ENCODE measurements around the gene KIF25. TPM values are rescaled to one million over a fixed set of nuclear protein-coding genes. Genes with fewer than 3 reads are reported as not detected.

KIF25 gene
- total and polyA plus RNA-seq, 8 donors = 0.63 to 14.8 (median 12.2) TPM

- Histone ChIP-seq H3K9me3 (no peaks in the 10 kb centered on the region), H3K27me3 (no peaks in the 10 kb centered on the region), H3K4me1 (no peaks in the 10 kb centered on the region), H3K36me3 (no peaks in the 10 kb centered on the region), H3K27ac (no peak overlapping the region), H3K4me3 (no peak overlapping the region)
- intact Hi-C loops (cut with DNase I) = no loop called here
- TF ChIP-seq, protein P1, sequence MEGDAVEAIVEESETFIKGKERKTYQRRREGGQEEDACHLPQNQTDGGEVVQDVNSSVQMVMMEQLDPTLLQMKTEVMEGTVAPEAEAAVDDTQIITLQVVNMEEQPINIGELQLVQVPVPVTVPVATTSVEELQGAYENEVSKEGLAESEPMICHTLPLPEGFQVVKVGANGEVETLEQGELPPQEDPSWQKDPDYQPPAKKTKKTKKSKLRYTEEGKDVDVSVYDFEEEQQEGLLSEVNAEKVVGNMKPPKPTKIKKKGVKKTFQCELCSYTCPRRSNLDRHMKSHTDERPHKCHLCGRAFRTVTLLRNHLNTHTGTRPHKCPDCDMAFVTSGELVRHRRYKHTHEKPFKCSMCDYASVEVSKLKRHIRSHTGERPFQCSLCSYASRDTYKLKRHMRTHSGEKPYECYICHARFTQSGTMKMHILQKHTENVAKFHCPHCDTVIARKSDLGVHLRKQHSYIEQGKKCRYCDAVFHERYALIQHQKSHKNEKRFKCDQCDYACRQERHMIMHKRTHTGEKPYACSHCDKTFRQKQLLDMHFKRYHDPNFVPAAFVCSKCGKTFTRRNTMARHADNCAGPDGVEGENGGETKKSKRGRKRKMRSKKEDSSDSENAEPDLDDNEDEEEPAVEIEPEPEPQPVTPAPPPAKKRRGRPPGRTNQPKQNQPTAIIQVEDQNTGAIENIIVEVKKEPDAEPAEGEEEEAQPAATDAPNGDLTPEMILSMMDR (IDR thresholded peaks at IDR 0.05) = no peak
- ATAC-seq (no peak), DNase-seq (peak in 1 of 4 donors; percentile 68)
These were observed 94.2 kb downstream of the KIF25 start for GRCh38 chr6:168091381-168092264.

GRCh38 chr6:168092541-168092940 is 95.1 kb downstream of the KIF25 start:
- H3K27me3 ChIP-seq = no peaks in the 10 kb centered on the region
- no peaks in the 10 kb centered on the region for H3K4me1 ChIP-seq
- no peak for ATAC-seq
- H3K27ac ChIP-seq = no peak overlapping the region
- TF ChIP-seq, protein P1 (IDR thresholded peaks at IDR 0.05) = no peak
- no peaks in the 10 kb centered on the region for H3K9me3 ChIP-seq
- intact Hi-C loops (cut with DNase I) = no loop called here
- DNase-seq = peak in 1 of 4 donors; percentile 33
- H3K36me3 ChIP-seq = no peaks in the 10 kb centered on the region
- no peak overlapping the region for H3K4me3 ChIP-seq

DNA sequence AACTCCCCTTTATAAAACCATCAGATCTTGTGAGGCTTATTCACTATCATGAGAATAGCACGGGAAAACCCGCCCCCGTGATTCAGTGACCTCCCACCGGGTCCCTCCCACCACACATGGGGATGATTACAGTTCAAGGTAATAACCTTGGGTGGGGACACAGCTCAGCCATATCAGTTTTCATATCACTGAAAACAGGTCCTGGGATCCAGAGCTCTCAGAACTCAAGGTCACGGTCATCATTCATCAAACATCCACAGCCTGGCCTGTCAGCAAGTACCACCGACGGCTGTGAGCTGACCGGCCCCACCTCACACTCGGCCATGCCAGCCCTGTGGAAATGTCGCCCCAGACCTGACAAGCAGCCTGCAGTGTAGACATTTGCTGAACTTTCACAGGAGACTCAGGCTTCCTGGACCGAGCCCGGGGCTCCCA is 95.6 kb downstream of the KIF25 start:
- peak in 1 of 4 donors; percentile 56 for DNase-seq
- TF ChIP-seq, protein P1 (IDR thresholded peaks at IDR 0.05) = no peak
- H3K4me3 ChIP-seq = no peak overlapping the region

DNA sequence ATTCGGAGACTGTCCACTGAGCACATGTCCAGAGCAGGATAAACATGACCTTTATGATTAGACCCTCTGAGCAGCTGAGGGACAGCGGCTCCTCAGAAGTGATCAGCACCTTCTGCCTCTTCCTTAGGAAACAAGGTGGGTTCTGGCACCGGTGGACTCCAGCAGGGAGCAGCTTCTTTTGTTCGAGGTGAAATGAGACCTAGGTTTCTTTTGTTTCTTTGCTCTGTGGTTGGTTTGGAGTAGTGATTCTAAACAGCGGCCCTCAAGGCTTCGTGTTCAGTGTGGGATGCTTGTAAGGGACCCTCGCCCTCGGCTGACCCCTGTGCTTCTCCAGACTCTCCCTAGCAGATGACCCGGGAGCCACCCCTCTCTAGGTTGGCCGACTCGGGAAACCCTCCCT is 96.2 kb downstream of the KIF25 start:
- Histone ChIP-seq H3K9me3 (no peaks in the 10 kb centered on the region), H3K4me1 (no peaks in the 10 kb centered on the region), H3K27ac (no peak overlapping the region), H3K4me3 (no peak overlapping the region), H3K36me3 (no peaks in the 10 kb centered on the region), H3K27me3 (peaks cover 0 to 8% of the 10 kb centered on the region in 2 donors)
- DNase-seq (peak in 1 of 4 donors; percentile 39), ATAC-seq (no peak)
- intact Hi-C loops (cut with DNase I) = no loop called here
- TF ChIP-seq, protein P1 (IDR thresholded peaks at IDR 0.05) = no peak

More for the DNA sequence above, 95.6 kb downstream of the KIF25 start:
- Histone ChIP-seq H3K27me3 (peaks cover 0 to 3% of the 10 kb centered on the region in 2 donors), H3K36me3 (no peaks in the 10 kb centered on the region), H3K9me3 (no peaks in the 10 kb centered on the region), H3K27ac (no peak overlapping the region), H3K4me1 (no peaks in the 10 kb centered on the region)
- no peak for ATAC-seq
- intact Hi-C loops (cut with DNase I) = no loop called here

Other genes starting within 250 kb of the KIF25 start
- 100 to 1,000 TPM; 137 to 149 TPM for gene AFDN, start 170.8 kb upstream of the KIF25 start, total RNA-seq
- gene AFDN, start 170.8 kb upstream of the KIF25 start, polyA plus RNA-seq (ENCODE audit: insufficient read length in 6 of 6) = 100 to 1,000 TPM; 210 to 422 (median 343) TPM
- gene FRMD1, start 81.5 kb downstream of the KIF25 start, total RNA-seq = not detected
- gene FRMD1, start 81.5 kb downstream of the KIF25 start, polyA plus RNA-seq (ENCODE audit: insufficient read length in 6 of 6) = 1 to 10 TPM; 3.4 to 7.2 (median 6.0) TPM